GM18870 (cell line): ENCODE data around the gene BRF1.

Experiments used
- ATAC-seq: cut with Tn5 transposase; IDR thresholded peaks from one replicate; pipeline ENCODE4 v1.9.1; 2021; ENCODE audit warnings: moderate library complexity; ENCODE audit not compliant: unreplicated experiment

Gene BRF1

DNA sequence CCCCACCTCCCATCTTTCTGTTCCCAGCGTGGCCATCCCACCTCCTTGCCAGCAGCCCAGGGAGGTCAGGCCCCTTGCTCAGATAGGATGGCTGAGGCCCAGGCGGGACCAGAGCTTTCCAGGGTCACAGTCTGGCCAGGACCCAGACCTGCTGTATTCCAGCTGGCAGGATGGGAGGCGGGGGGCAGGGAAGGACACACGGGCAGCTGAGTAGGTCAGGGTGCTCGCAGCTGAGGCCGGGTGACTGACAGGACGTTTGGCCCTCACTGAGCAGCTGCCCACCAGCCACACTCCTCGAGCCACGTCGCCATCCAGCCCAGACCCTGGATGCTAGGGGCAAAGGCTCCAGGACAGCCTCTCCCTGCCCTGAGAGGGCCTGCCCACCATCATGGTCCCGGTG is 123.7 kb downstream of the BRF1 start:
- no peak for ATAC-seq

DNA sequence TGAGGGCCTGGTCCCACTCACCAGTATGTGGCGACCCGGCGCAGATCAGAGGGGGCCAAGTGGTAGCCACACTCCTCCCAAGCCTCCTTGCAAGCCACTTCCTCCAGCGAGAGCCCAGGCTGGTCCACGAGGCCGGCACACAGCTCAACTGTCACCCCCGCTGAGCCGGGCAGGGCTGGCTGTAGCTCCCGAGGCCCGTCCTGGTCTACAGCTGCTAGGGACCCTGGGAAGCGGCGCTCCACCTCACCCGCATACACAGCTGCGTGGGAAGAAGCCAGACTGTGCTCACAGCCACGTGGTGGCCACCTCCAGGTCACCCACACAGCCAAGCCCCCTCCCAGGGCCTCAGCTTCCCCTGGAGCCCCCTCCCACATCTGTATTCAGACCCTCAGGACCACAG is 124.3 kb downstream of the BRF1 start:
- ATAC-seq: no peak

DNA sequence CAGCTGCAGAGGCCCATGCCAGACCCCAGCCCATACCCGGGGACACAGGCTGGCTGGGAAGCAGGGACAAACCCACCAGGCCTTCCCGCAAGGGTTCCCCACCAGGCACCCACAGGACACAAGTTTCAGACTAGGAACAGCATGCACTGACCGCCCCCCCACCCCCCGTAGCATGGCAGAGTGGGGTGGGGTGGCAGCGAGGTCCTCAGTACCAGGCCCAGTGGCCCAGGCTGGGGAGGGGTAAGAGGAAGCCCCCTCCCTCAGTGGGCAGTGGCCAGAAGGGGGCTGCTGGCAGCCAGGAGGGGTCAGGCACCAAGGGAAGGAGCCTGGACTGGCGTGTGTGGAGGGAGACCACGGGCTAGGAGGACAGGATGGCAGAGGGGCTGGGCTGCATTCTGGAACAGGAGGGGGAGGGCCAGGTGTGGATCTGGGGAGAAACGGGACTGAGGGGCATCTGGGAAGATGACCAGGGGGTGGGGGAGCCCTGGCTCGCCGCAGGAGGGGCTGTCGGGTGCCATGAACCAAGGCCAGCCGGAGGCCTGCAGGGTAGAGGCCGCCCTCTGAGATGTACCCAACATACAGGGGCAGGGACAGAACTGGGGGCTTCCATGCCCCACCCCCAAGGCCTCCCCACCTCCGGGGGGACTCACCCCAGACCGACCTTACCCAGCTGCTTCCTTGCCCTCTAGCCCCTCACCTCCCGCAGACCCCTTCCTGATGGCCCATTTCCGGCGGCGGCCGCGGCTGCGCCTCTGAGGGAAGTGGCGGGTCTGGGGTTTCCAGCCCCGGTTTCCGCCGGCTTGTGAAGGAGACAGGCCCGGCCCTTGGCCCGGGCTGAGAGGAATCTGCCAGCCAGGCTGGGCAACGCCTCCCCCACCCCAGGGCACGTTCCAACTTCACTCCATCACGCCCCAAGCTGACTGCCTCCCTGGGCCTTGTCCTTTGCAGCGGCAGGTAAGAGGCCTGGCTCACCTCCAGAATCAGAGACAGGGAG is 126.6 kb downstream of the BRF1 start:
- ATAC-seq: no peak

DNA sequence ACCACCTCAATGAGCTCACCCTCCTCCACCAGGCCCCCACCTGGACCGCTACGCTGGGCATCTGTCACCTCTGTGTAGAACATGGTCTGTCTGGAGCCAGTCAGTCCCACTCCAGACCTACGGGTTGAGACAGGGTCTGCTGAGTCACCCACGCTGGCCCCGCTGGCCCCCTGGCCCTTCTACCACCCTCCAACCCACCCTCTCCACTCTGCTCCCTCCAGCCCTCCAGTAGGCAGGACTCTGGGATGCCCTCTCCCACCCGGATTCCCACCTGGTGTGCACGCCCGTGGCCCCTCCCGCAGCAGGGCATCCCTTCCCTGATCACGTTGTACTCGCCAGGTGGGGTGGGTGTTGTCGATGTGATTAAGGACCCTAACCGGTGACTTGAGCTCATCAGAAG is 127.7 kb downstream of the BRF1 start:
- no peak for ATAC-seq

DNA sequence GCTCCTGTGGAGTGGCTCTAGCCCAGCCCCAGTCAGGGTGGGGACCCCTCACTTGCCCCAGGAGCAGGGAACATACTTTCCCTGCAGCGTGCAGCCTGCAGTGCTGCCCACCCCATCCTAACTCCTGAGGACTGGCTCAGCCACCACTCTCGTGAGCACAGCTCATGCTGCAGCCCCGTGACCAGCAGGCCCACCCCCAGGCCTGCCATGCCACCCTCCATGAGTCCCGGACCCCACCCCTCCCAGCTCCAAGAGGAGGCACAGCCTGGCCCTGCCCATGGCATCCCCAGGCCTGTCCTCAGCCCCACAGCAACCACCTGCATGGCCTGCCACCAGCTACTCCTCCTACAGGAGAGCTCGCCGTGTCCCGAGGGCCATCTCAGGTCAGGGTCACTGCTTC is 128.3 kb downstream of the BRF1 start:
- ATAC-seq: no peak

DNA sequence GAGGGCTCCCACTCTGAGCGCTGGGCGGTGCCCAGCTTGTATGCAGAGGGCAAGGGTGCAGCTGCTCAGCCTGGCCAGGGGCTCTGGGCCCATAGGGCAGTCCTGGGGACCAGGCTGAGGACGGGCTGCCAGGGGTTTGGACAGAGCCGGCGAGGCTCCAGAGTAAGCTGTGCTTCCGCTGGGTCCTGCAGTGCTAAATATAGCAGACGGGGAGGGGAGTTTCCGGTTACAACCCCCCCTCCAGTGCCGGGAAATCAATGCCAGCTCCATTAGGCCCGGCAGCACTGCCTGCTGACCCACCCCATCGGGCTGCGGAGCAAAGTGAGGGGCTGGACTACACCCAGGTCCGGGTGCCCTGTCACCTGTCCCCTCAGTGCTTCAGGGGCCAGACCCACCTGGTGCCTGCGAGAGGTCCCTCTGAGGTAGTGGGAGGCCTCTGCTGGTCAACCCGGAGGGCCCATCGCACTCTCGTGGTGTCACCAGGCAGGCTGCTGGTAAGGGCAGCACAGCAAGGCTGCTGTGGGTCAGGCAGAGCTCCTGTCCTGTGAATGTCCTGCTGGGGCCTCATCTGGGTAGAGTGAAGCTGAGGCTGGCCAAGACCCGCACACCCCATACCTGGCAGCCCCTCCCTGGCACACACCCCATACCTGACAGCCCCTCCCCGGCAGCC is 129.7 kb downstream of the BRF1 start:
- ATAC-seq: no peak

DNA sequence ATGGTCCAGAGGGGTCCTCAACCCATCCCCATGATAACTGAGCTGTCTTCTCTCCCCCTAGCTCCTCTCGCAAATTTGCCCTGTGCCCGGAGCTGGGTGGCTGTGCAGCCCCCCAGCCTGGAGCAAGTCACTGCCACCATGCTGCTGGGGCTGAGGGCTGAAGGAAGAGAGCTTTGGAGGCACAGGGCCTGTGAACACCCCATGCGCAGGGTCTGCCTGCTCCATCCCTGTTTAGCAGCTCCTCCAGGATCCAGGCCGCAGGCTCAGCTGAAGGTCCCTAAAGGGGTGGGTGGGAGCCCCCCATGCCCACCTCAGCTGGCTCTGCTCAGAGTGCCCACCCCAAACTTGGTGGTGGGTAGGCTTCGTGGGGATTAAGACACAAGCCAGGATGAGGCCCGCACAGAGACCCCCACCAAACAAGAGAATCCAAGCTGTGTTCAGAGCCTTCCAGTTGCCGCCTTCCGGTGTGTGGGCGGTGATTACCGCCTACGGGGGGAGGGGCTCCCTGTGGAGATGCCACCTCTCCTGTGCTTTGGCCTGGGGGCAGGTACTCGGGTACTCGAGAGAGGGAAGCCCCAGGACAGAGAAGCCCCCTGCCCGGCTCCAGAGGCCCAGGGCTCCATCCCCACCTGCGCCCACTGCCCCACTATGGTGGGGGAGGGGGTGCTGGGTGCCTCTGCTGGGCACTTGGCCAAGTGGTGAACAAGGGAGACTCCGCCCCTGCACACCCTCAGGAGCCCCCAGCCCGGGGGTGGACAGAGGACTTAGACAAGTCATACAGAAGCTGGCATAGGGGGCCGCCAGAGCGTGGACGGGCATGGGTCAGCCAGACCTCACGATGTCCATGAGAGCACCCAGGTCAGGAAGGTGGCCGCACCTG is 130.8 kb downstream of the BRF1 start:
- ATAC-seq: no peak

DNA sequence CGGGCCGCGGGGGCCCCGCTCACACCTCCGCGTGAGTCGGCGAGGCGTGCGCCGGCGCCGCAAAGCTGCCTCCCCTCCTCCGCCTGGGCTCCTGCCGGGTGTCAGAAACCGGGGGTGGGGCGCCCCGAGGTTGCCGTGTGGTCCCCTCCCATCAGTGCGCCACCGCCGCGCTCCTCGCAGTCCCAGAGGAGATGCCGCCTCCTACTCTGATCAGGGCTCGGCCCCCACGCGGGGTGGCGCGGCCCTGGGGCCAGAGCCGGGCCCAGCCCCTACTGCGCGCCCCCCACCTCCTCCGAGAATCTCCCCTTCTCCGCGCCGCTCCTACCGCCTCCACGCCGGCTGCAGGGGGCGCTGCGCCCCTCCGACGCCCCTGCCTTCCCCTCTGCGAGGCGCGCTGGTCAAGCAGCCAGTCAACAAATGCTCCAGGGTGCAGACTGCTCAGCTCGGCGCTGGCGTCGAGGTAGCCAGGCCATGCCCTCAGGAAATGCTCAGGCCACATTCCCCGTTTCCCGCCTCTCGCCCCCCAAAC is 131.8 kb downstream of the BRF1 start:
- ATAC-seq: no peak

DNA sequence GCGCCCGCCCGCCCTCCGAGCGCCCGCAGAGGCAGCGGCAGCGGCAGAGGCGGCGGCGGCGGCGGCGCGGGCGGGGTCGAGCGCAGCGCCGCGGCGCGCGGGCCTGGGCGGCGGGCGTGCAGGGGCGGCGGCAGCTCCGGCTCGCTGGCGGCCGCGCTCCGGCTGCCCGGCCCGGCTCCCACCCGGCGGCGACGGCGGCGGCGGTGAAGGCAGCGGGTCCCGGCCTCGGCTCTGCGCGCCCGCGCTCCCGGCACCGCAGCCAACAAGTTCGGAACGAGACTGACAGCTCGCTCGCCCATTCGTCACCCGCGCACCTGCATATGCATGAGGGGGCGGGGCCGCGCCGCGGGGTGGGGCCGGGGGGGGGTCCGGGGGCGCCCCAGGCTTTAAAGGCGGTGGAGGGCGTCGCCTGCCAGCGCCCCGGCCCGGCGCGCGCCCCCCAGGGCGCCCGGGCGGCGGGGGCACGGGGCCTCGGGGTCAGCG is 132.3 kb downstream of the BRF1 start, which contains the start of gene JAG2:
TSS of gene JAG2 (minus strand) at position 281 of the 483 bp plus-strand sequence. CDS start 356 bp downstream, outside the sequence.
- no peak for ATAC-seq

DNA sequence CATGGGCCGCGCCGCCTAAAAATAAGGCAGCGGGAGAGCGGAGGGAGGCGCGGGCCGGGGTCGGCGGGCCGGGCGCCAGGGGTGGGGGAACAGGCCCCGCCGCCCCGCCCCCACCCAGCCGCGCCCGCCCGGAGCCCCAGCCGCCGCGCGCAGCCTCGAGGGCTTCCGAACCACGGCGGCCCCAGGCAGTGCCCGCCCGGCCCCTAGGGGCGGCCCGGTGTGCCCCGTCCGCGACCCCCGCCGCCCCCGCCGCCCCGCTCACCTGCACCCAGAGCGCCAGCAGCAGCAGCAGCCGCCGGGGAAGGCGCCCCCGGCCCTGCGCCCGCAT is 132.7 kb downstream of the BRF1 start:
- no peak for ATAC-seq

DNA sequence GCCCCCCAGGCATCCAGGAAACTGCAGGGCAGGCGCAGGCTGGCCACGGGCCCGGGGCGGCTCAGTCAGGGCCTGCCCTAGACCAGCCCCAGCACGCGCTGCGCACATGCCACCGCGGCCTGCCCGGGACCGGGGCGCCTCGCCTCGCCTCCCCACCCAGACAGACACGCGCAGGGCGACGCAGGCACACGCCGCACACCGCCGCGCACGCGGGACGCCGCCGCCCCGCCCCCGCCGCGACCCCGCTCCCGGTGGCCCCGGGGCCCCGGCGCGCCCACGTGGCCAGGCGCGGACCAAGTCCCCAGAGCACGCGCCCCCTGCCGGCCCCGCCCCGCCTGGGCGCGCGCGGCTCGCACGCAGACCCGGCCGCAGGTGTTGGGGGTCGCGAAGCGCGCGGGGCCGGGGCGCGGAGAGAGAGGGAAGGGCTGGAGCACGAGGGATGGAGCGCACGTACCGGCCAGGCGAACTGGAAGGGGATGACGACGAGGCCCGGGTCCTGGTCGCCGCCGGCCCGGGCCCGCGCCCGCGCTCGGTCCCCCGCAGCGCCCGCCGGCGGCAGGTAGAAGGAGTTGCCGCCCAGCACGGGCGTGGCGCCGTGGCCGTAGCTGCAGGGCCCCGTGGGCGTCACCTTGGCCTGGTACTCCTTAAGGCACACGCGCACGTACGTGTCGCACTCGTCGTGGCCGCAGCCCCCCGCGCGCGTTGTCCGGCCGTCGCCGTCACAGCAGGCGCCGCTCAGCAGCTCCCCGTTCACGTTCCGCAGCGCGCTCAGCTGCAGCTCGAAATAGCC is 133.3 kb downstream of the BRF1 start:
- no peak for ATAC-seq

DNA sequence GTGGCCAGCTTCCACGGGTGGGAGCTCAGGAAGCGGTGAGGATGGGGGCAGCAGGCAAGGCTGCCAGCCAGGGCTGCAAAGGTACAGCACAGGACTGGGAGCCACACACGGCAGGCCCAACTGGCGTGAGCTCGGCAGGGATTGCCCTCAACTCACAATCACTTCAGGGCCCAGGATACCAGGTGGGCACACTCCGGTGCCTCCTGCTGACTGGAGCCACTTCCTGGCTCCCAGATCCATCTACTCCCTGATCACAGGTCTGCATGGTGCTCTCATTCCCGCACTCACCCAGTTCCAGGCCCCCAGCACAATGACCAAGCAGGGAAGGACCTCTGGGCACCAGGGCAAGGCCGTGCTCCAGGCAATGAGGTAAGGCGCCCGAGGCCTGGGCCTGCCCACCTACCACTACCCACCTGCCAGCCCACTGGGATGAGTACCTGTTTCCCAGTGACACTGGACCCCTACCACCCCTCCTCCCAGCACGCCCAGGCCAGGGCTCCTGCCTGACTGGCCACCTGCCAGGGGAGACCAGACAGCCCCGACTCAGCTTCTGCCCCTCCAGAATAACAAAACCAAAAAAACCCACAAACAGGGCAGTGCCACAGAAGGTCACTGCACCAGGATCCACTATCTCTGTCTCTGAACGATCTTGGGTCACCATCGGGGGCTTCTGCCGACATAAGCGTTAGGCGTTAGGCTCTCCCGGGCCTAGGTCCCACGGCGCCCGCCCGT is 134.1 kb downstream of the BRF1 start:
- no peak for ATAC-seq

DNA sequence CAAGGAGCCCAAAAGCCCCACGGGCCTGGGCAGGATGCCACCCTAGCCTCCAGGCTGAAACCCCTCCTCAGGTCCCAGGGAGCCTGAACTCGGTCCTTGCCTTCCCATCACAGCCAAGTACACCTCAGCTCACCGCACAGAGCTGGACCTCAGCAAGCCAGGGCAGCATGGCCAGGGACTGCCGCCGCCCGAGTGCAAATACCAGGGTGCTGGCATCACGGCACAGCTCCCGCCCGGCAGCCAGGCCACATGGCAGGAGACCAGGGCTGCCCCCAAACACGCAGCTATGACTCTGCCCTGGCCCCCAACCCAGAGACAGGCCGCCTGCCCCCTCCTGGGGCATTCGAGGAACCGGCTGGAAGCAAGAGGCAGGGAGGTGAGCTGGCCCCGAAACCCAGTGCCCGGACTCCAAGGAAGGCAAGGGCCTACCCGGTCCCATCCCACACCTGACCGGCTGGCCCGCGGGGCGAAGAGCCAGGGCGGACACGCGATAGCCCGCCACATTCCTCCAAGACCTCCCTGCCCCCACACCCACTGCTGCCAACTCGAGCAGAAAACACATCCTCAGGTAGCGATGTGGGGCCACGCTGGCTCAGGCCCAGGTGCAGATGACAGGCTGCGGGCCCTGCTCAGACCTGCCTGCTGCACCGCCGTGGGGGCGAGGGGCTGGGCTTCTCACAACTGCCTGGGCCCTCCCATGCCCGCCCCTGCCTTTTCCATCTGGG is 134.9 kb downstream of the BRF1 start:
- no peak for ATAC-seq

DNA sequence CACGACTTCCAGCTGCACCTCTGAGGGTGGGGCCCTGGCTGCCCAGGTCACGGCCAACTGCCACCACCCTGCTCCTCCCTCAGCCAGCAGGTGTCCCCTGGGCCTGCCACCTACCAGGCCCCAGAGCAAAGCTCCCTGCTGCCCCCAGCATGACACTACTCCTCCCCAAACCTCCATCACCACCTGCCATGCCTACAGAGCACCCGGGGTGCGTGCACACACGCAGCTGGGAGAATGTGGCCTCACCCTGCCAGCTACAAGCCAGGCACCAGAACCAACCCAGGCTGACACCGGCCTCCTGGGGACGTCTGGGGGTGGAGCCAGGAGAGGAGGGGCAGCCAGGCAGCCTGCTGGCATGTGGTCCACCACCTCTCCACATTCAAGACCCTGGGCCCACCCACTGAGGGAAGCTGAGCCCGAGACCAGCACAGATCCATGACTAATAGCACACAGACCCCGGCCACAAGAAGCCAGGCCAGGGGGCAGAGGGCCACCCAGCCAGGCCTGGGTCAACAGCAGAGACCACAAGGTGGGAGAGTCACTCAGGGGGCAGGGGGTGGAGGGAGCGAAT is 135.6 kb downstream of the BRF1 start:
- no peak for ATAC-seq

DNA sequence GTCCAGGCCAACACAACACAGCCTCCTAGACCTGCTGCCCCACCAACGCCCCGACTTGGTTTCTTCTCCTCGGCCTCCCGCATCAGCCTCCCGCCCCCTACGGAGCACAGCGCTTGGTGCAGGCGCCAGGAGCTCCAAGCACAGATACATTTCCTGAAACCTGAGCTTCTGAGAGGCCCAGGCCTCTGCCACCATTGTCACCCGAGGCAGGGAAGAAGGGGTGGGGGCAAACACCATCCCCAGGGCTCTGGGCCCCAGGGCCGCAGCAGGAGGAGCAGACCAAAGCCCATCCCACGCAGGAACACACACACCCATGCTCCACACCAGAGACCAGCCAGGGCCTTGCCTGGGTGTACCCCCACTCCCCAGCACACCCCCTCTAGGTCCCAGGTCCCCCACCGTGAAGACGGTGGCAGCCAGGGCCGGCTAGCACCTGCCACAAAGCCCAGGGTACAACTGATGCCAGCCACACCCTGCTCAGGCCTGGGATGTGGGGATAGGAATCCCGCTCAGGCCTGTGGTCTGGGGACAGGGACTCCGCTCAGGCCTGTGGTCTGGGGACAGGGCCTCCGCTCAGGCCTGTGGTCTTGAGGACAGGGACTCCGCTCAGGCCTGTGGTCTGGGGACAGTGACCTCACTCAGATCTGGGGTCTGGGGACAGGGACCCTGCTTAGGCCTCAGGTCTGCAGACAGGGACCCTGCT is 137.6 kb downstream of the BRF1 start:
- ATAC-seq: no peak

DNA sequence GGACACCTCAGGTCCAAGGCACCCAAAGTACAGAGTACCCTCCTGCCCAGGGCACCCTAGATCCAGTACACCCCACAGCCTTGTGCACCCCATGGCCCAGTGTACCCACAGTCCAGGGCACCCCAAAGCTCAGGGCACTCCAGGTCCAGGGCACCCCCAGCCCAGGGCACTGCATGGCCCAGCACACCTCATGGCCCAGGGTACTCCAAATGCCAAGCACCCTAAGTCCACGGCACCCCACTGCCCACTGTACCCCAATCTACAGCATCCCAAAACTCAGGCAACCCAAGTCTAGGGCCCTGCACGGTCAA is 138.2 kb downstream of the BRF1 start:
- ATAC-seq: no peak

DNA sequence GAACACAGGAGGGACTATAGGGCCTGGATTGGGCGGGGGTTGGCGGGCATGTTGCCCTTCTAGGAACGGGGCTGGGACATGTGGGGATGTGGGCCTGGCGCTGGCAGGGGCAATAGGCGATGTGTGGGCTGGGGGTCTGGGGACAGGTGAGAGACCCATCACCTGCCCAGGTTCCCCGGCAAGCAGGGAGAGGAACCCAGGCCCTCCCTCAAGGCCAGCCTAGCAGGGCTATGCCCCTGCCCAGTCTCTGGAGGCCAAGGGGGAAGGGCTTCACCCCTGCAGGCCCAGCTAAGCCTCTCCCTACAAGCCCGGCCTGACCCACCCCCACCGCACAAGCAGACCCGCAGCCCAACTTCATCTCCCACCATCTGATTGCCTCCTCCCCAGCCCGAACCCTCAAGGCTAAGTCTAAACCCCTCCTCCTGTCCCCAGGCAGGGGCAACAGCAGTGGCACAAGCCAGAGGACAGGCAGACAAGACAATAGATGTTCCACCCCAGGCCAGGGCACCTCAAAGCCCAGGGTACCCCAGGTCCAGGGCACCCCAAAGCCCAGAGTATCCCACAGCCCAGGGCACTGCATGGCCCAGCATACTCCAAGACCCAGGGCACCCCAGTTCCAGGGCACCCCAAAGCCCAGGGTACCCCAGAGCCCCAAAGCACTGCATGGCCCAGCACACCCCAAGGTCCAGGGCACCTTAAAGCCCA is 138.7 kb downstream of the BRF1 start:
- no peak for ATAC-seq
